RWPE1 (cell line): ENCODE data around the gene CHRNA4.

Experiments used
- CTCF ChIA-PET: fragments of 350-600 bp; sonication (Branson Sonifier 250); formaldehyde crosslinking; extraction: SDS; loops from one replicate; lab custom pipeline; 2021; lab: Yijun Ruan, JAX
- POLR2A ChIA-PET: fragments of 400-600 bp; formaldehyde crosslinking; extraction: SDS; loops from one replicate; lab custom pipeline; 2020; ENCODE audit warnings: antibody characterized with exemption; ENCODE audit not compliant: low non-redundant PET; lab: Yijun Ruan, JAX
- DNase-seq: peaks from one replicate; pipeline ENCODE4 v3.0.0; 2012; ENCODE audit warnings: low spot score
- H3K27ac ChIP-seq: fragments of 450-650 bp; 2 replicates; pipeline ENCODE4 v1.5.1; 2017
- TF ChIP-seq, protein P1 (sequence below): fragments of 450-650 bp; conservative IDR thresholded peaks from 2 replicates; pipeline ENCODE4 v1.5.1; 2017; ENCODE audit warnings: low read depth, mild to moderate bottlenecking

CHRNA4 gene

DNA sequence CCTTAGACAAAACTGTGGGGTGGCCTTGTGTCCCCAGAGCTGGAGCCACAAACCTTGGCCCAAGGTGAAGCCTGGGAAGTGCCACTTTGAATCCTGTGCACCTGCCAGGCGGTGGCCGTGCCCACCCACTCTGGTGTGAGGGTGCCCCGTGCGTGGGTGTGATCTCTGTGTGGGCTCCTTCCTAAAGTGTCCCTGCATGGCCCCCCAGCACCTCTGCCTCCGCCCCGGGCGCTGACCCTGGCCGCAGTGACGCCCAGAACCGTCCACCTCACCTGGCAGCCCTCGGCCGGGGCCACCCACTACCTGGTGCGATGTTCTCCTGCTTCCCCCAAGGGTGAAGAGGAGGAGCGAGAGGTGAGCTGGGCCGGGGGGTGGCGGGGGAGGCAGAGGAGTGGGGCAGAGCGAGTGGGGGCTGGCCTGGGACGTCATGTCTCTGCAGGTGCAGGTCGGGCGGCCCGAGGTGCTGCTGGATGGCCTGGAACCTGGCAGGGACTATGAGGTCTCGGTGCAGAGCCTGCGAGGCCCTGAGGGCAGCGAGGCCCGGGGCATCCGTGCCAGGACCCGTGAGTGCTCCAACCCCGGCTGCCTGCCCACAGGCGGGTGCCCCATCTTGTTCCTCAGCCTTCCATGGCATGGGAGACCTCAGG, 49.8 kb downstream of the CHRNA4 start:
- ChIA-PET POLR2A (no interaction called here), CTCF (interaction anchor here (0.6 to 6.1 kb wide), 8 partner anchors 7 to 185 kb away, joined by 3 to 178 read pairs (median 15); no protein-coding TSS in a partner anchor)
- H3K27ac ChIP-seq: no peak overlapping the region
- TF ChIP-seq, protein P1, sequence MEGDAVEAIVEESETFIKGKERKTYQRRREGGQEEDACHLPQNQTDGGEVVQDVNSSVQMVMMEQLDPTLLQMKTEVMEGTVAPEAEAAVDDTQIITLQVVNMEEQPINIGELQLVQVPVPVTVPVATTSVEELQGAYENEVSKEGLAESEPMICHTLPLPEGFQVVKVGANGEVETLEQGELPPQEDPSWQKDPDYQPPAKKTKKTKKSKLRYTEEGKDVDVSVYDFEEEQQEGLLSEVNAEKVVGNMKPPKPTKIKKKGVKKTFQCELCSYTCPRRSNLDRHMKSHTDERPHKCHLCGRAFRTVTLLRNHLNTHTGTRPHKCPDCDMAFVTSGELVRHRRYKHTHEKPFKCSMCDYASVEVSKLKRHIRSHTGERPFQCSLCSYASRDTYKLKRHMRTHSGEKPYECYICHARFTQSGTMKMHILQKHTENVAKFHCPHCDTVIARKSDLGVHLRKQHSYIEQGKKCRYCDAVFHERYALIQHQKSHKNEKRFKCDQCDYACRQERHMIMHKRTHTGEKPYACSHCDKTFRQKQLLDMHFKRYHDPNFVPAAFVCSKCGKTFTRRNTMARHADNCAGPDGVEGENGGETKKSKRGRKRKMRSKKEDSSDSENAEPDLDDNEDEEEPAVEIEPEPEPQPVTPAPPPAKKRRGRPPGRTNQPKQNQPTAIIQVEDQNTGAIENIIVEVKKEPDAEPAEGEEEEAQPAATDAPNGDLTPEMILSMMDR: no peak
- no peak for DNase-seq

DNA sequence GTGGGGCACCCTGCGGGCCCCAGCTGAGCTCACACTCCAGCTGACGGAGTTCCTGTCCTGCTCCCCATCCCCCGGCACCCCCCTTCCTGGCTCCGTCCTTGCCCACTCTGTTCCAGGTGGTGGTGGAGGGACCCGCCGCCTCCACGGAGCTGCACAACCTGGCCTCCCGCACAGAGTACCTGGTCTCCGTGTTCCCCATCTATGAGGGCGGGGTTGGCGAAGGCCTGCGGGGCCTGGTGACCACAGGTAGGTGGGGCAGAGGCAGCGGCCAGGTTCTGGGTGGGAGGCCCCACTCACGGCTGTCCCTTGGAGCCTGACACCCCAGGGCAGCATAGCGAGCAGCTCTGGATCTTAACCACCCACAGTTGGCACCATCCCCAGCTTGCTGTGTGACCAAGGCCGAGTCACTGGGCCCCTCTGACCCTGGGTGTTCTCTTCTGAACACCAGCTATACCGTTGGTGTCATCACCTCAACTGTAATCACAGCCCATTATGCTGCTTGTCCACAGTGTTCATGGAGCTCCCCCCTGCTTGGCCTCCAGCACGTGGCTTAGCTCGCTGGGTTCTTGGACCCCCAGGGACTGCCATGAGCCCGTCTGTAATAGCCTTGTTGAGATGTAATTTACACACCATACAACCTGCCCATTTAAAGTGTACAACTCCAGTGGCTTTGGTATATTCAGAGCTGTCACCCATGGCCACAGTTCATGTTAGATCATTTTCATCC, 50.7 kb downstream of the CHRNA4 start:
- no peak for DNase-seq
- ChIA-PET CTCF (interaction anchor here (0.6 to 6.1 kb wide), 32 partner anchors 8 to 415 kb away, joined by 3 to 178 read pairs (median 5); partner anchors contain the start of gene PPDPF), POLR2A (no interaction called here)
- H3K27ac ChIP-seq: no peak overlapping the region
- TF ChIP-seq, protein P1: no peak

DNA sequence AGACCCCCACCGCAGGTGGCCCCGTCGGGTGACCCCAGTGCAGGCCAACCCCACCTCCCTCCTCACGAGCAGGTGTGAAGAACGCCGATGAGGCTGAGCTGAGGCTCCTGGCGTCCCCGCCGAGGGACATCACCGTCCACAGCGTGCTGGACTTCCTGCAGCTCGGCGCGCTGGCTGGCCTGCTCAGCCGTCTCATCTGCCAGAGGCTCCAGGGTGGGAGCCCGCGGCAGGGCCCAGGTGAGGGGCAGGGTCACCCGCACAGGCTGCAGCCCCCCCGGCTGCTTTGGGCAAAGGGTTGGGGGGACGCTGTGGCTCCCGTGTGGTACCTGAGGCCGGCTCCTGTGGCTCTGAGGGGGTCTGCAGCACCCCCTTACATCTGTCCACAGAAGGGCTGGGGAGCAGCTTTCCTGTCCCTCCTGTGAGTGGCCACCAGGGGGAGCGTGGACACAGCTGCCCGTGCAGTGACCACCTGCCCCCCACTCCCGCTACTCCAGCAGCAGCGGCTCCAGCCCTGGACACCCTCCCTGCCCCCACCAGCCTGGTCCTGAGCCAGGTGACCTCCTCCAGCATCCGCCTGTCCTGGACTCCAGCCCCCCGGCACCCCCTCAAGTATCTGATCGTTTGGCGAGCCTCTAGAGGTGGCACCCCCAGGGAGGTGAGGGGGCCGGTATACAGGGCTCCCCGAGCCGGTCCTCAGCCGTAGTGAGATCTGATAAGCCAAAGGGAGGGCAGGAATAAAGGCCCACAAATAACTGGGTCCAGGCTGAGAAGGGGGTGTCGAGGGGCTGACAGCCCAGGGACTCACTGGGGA, 51.7 kb downstream of the CHRNA4 start:
- peak; percentile 78 for DNase-seq
- TF ChIP-seq, protein P1: peak; percentile 97
- POLR2A ChIA-PET: no interaction called here
- no peak overlapping the region for H3K27ac ChIP-seq
- CTCF ChIA-PET: interaction anchor here (0.5 to 6.1 kb wide), 61 partner anchors 9 to 606 kb away, joined by 3 to 178 read pairs (median 4); partner anchors contain the start of gene PPDPF

DNA sequence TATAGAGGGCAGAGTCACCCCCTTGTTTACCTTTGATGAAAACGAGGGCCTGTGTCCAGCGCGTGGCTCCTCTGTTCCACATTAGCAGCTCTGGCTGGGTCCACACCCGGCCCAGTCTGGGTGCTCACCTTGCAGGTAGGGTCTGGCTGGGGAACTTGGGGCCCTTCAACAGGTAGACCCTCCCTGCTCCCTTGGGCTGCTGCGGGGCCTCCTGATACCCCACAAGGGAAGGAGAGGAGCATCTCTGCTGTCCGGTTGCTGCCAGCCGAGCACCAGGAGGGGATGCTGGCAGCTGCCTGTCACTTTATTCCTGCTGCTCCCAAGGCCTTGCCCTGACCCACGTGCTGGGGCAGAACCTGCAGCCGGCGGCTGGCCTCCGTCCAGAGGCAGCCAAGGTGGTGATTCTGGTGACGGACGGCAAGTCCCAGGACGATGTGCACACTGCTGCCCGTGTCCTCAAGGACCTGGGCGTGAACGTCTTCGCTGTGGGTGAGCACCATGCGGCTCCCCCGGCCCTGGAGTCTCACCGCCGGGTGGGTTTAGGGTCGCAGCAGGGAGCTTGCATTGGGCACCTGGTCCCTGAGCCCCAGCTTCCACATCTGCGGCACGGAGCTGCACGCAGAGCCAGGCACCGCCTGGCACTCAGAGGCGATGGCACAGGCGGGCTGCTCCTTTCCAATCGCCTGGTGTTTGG, 52.8 kb downstream of the CHRNA4 start:
- ChIA-PET CTCF (interaction anchor here (0.6 to 6.1 kb wide), 18 partner anchors 9 to 188 kb away, joined by 3 to 178 read pairs (median 6); no protein-coding TSS in a partner anchor), POLR2A (no interaction called here)
- no peak overlapping the region for H3K27ac ChIP-seq
- DNase-seq: no peak
- TF ChIP-seq, protein P1: no peak

DNA sequence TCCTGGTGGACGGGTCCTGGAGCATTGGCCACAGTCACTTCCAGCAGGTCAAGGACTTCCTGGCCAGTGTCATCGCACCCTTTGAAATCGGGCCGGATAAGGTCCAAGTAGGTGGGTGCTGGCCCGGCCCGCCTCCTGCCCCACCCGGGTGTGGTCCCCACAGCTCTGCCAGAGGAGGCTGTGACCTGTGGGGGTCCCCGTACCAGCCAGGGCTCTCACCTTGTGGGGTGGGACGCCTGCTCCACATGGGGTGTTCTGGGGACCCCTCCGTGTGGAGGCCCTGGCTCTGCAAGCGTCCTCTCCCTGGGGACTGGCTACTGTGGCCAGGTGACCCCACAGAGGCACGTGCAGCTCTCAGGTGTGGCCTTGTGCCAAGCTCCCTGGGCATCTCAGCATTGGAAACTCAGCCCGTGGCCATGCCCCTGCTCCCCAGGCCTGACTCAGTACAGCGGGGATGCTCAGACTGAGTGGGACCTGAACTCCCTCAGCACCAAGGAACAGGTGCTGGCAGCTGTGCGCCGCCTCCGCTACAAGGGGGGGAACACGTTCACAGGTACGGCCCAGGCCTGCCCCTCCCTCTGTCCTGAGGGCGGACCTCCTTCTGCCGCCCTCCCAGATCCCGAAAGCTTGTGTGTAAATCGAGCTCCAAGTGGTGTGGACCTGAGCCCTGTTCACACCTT, 53.5 kb downstream of the CHRNA4 start:
- no peak for DNase-seq
- CTCF ChIA-PET: interaction anchor here (0.6 to 6.1 kb wide), 10 partner anchors 8 to 90 kb away, joined by 3 to 178 read pairs (median 11); no protein-coding TSS in a partner anchor
- H3K27ac ChIP-seq: no peak overlapping the region
- TF ChIP-seq, protein P1: no peak
- POLR2A ChIA-PET: no interaction called here
